ENCODE data around the gene SIT1.

Gene SIT1

GRCh38 chr9:35682520-35683315 is 32.0 kb upstream of the SIT1 start:
- DNase-seq (ENCODE audit: low read depth in 2 of 2), result no peak

- DNase-seq (ENCODE audit: low read depth in 2 of 2), result no peak
These were observed 31.3 kb upstream of the SIT1 start for GRCh38 chr9:35682051-35682450.

GRCh38 chr9:35681341-35682002 is 30.7 kb upstream of the SIT1 start:
- DNase-seq (ENCODE audit: low read depth in 2 of 2), result no peak

GRCh38 chr9:35680331-35681105 is 29.8 kb upstream of the SIT1 start:
- no peak for DNase-seq (ENCODE audit: low read depth in 2 of 2)

GRCh38 chr9:35679766-35680330 is 29.1 kb upstream of the SIT1 start:
- no peak for DNase-seq (ENCODE audit: low read depth in 2 of 2)

GRCh38 chr9:35679091-35679490 is 28.4 kb upstream of the SIT1 start:
- DNase-seq (ENCODE audit: low read depth in 2 of 2), result no peak

- DNase-seq (ENCODE audit: low read depth in 2 of 2), result no peak
These were observed 25.1 kb upstream of the SIT1 start for GRCh38 chr9:35675732-35676392.

GRCh38 chr9:35675204-35675603 is 24.5 kb upstream of the SIT1 start:
- DNase-seq (ENCODE audit: low read depth in 2 of 2), result no peak

GRCh38 chr9:35674025-35674361 is 23.3 kb upstream of the SIT1 start:
- DNase-seq (ENCODE audit: low read depth in 2 of 2), result no peak

- no peak for DNase-seq (ENCODE audit: low read depth in 2 of 2)
These were observed 22.6 kb upstream of the SIT1 start, which contains the start of gene CA9 for GRCh38 chr9:35673132-35674024. Gene CA9 (plus strand): TSS chr9:35673928. CDS start chr9:35673960, 32 bp downstream.

- DNase-seq (ENCODE audit: low read depth in 2 of 2), result no peak
These were observed 18.8 kb upstream of the SIT1 start for GRCh38 chr9:35669331-35670145.

GRCh38 chr9:35667939-35668338 is 17.2 kb upstream of the SIT1 start:
- no peak for DNase-seq (ENCODE audit: low read depth in 2 of 2)

- no peak for DNase-seq (ENCODE audit: low read depth in 2 of 2)
These were observed 15.8 kb upstream of the SIT1 start for GRCh38 chr9:35666549-35666948.

- DNase-seq (ENCODE audit: low read depth in 2 of 2), result no peak
These were observed 15.3 kb upstream of the SIT1 start for GRCh38 chr9:35666045-35666444.

- DNase-seq (ENCODE audit: low read depth in 2 of 2), result no peak
These were observed 14.7 kb upstream of the SIT1 start for GRCh38 chr9:35665471-35665818.

GRCh38 chr9:35664531-35665470 is 14.1 kb upstream of the SIT1 start, which contains the start of gene ARHGEF39:
Gene ARHGEF39 (minus strand): TSS chr9:35665195. CDS start chr9:35665169, 26 bp downstream.
- DNase-seq (ENCODE audit: low read depth in 2 of 2), result peak; percentile 49 to 73

- no peak for DNase-seq (ENCODE audit: low read depth in 2 of 2)
These were observed 11.7 kb upstream of the SIT1 start for GRCh38 chr9:35662437-35662836.

- no peak for DNase-seq (ENCODE audit: low read depth in 2 of 2)
These were observed 11.1 kb upstream of the SIT1 start for GRCh38 chr9:35661756-35662350.
